Suprapubic skin (tissue), 4 donors: ENCODE results near the gene TRIM7. TPM values are rescaled to one million over a fixed set of nuclear protein-coding genes. Genes with fewer than 3 reads are reported as not detected.
"Not testable (repeated sequence)": the region's sequence is repeated elsewhere in the genome, so short reads cannot be mapped to it uniquely, and the experiment has no call there.

Experiments used
- DNase-seq, 2 donors: peaks; one replicate each; pipeline ENCODE4 v3.0.0-alpha.2; 2019; ENCODE audit warnings: low spot score in 2 of 2
- H3K27ac ChIP-seq: fragments of 200-600 bp; sonication (generic); one replicate; pipeline ENCODE4 v1.5.1; 2019
- H3K27me3 ChIP-seq: fragments of 200-600 bp; sonication (generic); one replicate; pipeline ENCODE4 v1.5.1; 2019
- H3K36me3 ChIP-seq: fragments of 200-600 bp; sonication (generic); one replicate; pipeline ENCODE4 v1.5.1; 2019
- H3K4me1 ChIP-seq: fragments of 200-600 bp; sonication (generic); one replicate; pipeline ENCODE4 v1.5.1; 2019
- H3K4me3 ChIP-seq: fragments of 200-600 bp; sonication (generic); one replicate; pipeline ENCODE4 v1.5.1; 2019; ENCODE audit warnings: mild to moderate bottlenecking
- H3K9me3 ChIP-seq: fragments of 200-600 bp; sonication (generic); one replicate; pipeline ENCODE4 v1.5.1; 2019
- EP300 ChIP-seq: sonication (generic); formaldehyde crosslinking; IDR thresholded peaks from one replicate; pipeline ENCODE4 v1.6.1; 2017; ENCODE audit warnings: antibody characterized with exemption
- POLR2A ChIP-seq, 2 donors: fragments of 450-650 bp; IDR thresholded peaks; one replicate each; pipeline ENCODE4 v1.6.1; 2017; ENCODE audit warnings: antibody characterized with exemption in 2 of 2, mild to moderate bottlenecking in 2 of 2, moderate library complexity in 2 of 2
- POLR2AphosphoS5 ChIP-seq, 3 donors: sonication (generic); formaldehyde crosslinking; IDR thresholded peaks; one replicate each; pipeline ENCODE4 v1.6.1; 2017; ENCODE audit warnings: antibody characterized with exemption in 3 of 3
- WGBS: methylation state at CpG from one replicate; pipeline ENCODE4 v1.1.5; 2018; 5-methylcytosine and 5-hydroxymethylcytosine counted together
- total RNA-seq, 4 donors: library from RNA; depleted of rRNA; stranded (reverse); fragments of >200 nt; gene quantifications; one replicate each; pipeline ENCODE4 v1.1.0, GENCODE V29; 2016
- TF ChIP-seq, protein P1 (sequence below), 2 donors: fragments of 200-600 bp in 1 of 2; fragments of 450-650 bp in 1 of 2; sonication (generic) in 1 of 2; IDR thresholded peaks; one replicate each; pipeline ENCODE4 v1.5.1; 2016 to 2019; ENCODE audit warnings: antibody characterized with exemption in 2 of 2, mild to moderate bottlenecking in 1 of 2, moderate library complexity in 1 of 2

TRIM7 gene
- total RNA-seq, 4 donors from 2014 or later = 52.0 to 79.0 (median 69.4) TPM

DNA sequence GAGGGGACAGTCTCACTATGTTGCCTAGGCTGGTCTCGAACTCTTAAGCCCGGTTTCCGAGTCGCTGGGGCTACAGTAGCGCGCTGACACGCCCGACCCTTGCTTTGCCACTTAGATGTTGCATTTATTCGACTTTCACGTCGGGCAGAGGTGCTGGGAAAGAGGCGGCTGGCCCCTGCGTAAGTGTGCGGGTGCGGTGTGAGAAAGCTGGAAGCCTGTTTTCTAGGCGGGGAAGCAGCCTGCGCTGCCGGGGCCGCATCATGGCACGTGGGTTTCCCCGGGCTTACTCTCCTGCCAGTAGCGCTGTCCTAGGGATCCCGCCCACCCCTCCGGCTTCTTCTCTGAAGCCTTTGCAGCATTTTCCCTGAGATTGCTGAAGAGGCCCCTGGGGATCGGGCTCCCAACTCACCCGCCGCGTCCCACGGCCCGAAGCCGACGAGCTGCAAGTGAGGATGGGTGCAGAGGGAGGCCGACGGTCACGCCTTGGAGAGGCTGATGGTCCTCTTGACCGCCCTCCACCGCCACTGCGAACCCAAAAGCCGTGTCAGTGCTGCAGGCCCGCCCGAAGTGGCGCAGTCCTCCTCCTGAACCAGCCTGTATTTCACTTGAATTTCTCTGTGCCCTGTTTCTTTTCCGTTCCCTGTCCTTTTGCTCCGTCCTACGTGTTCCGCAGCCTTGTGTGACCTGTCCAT, 12.3 kb upstream of the TRIM7 start:
- Histone ChIP-seq H3K27ac (peak overlapping the region; percentile 66), H3K27me3 (no peaks in the 10 kb centered on the region), H3K4me1 (peaks cover 32% of the 10 kb centered on the region), H3K4me3 (peak overlapping the region; percentile 46), H3K36me3 (no peaks in the 10 kb centered on the region), H3K9me3 (no peaks in the 10 kb centered on the region)
- WGBS = 1% methylated on average over 29 of the region's 46 CpGs
- no peak for DNase-seq
- TF ChIP-seq POLR2A (IDR thresholded peaks at IDR 0.05) (no peak), POLR2AphosphoS5 (IDR thresholded peaks at IDR 0.05) (no peak), EP300 (no peak)
- TF ChIP-seq, protein P1, sequence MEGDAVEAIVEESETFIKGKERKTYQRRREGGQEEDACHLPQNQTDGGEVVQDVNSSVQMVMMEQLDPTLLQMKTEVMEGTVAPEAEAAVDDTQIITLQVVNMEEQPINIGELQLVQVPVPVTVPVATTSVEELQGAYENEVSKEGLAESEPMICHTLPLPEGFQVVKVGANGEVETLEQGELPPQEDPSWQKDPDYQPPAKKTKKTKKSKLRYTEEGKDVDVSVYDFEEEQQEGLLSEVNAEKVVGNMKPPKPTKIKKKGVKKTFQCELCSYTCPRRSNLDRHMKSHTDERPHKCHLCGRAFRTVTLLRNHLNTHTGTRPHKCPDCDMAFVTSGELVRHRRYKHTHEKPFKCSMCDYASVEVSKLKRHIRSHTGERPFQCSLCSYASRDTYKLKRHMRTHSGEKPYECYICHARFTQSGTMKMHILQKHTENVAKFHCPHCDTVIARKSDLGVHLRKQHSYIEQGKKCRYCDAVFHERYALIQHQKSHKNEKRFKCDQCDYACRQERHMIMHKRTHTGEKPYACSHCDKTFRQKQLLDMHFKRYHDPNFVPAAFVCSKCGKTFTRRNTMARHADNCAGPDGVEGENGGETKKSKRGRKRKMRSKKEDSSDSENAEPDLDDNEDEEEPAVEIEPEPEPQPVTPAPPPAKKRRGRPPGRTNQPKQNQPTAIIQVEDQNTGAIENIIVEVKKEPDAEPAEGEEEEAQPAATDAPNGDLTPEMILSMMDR (IDR thresholded peaks at IDR 0.05) = no peak

DNA sequence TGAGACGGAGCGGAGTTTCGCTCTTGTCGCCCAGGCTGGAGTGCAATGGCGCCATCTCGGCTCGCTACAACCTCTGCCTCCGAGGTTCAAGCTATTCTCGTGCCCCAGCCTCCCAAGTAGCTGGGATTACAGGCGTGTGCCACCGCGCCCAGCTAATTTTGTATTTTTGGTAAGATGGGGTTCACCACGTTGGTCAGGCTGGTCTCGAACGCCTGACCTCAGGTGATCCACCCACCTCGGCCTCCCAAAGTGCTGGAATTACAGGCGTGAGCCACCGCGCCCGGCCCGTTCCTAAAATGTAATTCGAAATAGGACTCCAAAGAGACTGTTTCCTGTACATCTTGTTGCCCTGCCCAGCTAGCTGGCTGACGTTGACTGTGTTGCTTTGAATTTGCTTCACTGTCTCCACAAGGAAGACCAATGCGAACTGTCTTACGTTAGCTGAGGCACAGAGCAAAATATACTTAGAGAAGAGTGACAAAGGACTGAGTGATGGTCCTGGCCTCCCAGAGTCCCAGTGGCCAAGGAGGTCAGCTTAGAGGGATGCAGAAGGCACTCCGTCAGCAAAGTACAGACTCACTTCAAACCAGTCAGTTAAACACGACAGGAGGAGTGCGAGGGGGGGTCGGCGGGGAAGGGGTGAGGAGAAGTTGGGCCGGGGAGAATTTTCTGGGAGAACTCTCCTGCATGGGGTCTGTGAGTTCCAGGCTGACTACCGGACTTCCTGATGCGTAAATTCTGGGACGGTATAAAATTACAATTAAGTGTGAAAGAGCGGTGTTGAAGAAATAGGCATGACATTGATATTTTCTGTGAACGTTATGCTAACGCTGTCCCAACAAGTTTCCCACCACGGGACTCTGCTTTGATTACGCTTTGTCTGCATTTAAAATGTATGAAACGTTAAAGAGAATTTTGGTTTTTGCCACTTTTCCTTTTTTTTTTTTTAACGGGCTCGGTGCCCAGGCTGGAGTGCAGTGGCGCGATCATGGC, 11.3 kb upstream of the TRIM7 start:
- Histone ChIP-seq H3K4me1 (peaks cover 29% of the 10 kb centered on the region), H3K9me3 (no peaks in the 10 kb centered on the region), H3K36me3 (no peaks in the 10 kb centered on the region), H3K27ac (no peak overlapping the region), H3K27me3 (no peaks in the 10 kb centered on the region), H3K4me3 (peak overlapping the region; percentile 46)
- DNase-seq = no peak
- TF ChIP-seq EP300 = no peak
- no peak for TF ChIP-seq POLR2A (IDR thresholded peaks at IDR 0.05)
- TF ChIP-seq POLR2AphosphoS5 (IDR thresholded peaks at IDR 0.05) = no peak
- TF ChIP-seq, protein P1 (IDR thresholded peaks at IDR 0.05) = no peak
- 26% methylated on average over 44 of the region's 44 CpGs for WGBS

DNA sequence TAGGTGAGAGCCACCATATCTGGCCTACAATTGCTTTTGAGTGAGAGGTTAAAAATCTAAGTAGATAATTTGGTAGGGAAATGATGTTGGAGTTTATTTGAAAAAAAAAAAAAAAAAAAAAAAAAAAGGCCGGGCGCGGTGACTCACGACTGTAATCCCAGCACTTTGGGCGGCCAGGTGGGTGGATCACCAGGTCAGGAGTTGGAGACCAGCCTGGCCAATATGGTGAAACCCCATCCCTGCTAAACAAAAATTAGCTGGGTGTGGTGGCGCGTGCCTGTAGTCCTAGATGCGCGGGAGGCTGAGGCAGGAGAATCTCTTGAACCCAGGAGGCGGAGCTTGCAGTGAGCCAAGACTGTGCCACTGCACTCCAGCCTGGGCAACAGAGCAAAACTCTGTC, 9.3 kb upstream of the TRIM7 start:
- H3K27ac ChIP-seq, H3K36me3 ChIP-seq, DNase-seq, H3K27me3 ChIP-seq, H3K4me3 ChIP-seq, H3K9me3 ChIP-seq: not testable (repeated sequence)
- WGBS = 88% methylated on average over 10 of the region's 10 CpGs
- peaks cover 29% of the 10 kb centered on the region for H3K4me1 ChIP-seq

DNA sequence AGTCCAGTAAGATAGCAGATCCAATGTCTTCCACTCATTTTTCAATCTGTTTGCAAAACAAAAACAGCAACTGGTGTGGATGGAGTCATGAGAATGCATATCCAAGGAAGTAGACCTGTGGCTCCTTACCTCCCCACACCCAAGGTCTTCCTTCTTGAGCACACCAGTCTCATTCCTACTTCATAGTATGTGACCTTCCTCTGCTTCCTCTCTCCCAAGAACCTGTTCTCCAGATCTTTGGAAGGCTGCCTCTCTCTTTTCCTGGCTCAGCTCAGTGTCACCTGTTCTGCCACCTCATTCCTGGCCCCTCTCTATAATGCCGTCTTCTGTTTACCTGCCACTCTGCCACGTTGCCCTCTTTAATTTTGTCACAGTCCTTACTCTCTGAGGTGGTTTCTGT, 7.9 kb upstream of the TRIM7 start:
- TF ChIP-seq POLR2A (IDR thresholded peaks at IDR 0.05) (no peak), POLR2AphosphoS5 (IDR thresholded peaks at IDR 0.05) (no peak), EP300 (no peak)
- TF ChIP-seq, protein P1 (IDR thresholded peaks at IDR 0.05) = no peak
- Histone ChIP-seq H3K4me1 (peaks cover 22% of the 10 kb centered on the region), H3K4me3 (no peak overlapping the region), H3K9me3 (no peaks in the 10 kb centered on the region), H3K27ac (no peak overlapping the region), H3K27me3 (no peaks in the 10 kb centered on the region), H3K36me3 (no peaks in the 10 kb centered on the region)
- no peak for DNase-seq
- 68% methylated on average over 2 of the region's 2 CpGs for whole genome bisulfite sequencing

DNA sequence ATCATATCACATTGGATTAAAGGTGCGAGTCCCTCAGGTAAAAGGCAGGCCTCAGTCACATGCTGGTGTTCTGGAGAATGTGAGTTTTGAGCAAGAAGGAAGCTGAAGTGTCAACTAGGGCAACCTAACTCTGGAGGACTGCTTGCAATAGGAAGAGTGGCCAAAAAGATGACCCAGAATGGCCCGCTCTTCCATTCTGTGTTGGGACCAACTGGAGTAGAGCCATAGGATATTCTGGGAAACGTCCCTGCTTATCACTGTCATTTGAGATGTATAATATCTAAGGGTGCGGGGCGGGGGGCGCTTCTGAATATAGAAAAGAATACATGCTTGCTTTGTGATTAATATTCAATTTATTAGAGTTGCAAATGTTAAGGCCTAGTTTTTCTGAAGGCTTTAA, 7.1 kb upstream of the TRIM7 start:
- WGBS = 97% methylated on average over 6 of the region's 6 CpGs
- TF ChIP-seq, protein P1 (IDR thresholded peaks at IDR 0.05) = no peak
- TF ChIP-seq POLR2AphosphoS5 (IDR thresholded peaks at IDR 0.05) (no peak), POLR2A (IDR thresholded peaks at IDR 0.05) (no peak)
- H3K9me3 ChIP-seq = no peaks in the 10 kb centered on the region
- no peak overlapping the region for H3K4me3 ChIP-seq
- peaks cover 22% of the 10 kb centered on the region for H3K4me1 ChIP-seq
- H3K27ac ChIP-seq = no peak overlapping the region
- H3K27me3 ChIP-seq = no peaks in the 10 kb centered on the region
- no peaks in the 10 kb centered on the region for H3K36me3 ChIP-seq
- DNase-seq = no peak
